ENCODE data around the gene KRTAP19-8. TPM values are rescaled to one million over a fixed set of nuclear protein-coding genes. Genes with fewer than 3 reads are reported as not detected.

KRTAP19-8 gene
- total and polyA plus RNA-seq, 10 of the 15 experiments (the other 5 are each of a cell fraction or from before 2014, with no cell fraction given) = not detected

GRCh38 chr21:31052489-31053142 is 14.3 kb upstream of the KRTAP19-8 start:
- in situ Hi-C loops (cut with MboI) = no loop called here
- CTCF ChIA-PET = interaction anchor here (1.2 kb wide), 1 partner anchor 616 kb away, joined by 3 read pairs; no protein-coding TSS in a partner anchor
- no peak overlapping the region for H3K9ac ChIP-seq (ENCODE audit: control insufficient read depth, insufficient read depth, low read length)

GRCh38 chr21:31050577-31051157 is 12.4 kb upstream of the KRTAP19-8 start:
- Histone ChIP-seq H3K79me2 (ENCODE audit: control insufficient read depth, insufficient read depth, low read length) (no peaks in the 10 kb centered on the region), H2AFZ (ENCODE audit: control insufficient read depth, low read depth, low read length) (no peak overlapping the region), H3K4me1 (ENCODE audit: control insufficient read depth, insufficient read depth, low read length) (no peaks in the 10 kb centered on the region), H3K36me3 (ENCODE audit: control insufficient read depth in 2 of 2, insufficient read depth in 2 of 2, low read length in 1 of 2) (no peaks in the 10 kb centered on the region), H3K4me2 (ENCODE audit: control insufficient read depth, insufficient read depth) (no peak overlapping the region), H3K27ac (ENCODE audit: control insufficient read depth, insufficient read depth) (no peak overlapping the region), H3K27me3 (replicated peaks in 1 of 2; ENCODE audit: control insufficient read depth in 2 of 2, insufficient read depth in 2 of 2, low read length in 1 of 2) (no peaks in the 10 kb centered on the region), H4K20me1 (ENCODE audit: control insufficient read depth, insufficient read depth) (no peaks in the 10 kb centered on the region), H3K9ac (ENCODE audit: control insufficient read depth, insufficient read depth, low read length) (no peak overlapping the region), H3K4me3 (no peak overlapping the region), H3K9me3 (replicated peaks; ENCODE audit: control insufficient read depth, insufficient read depth, low read length) (no peaks in the 10 kb centered on the region; the same call in 2 of the 3 replicates)
- ATAC-seq (no peak), FAIRE-seq (no peak), DNase-seq (ENCODE audit: low read depth, low spot score) (no peak)
- 24% methylated on average over 3 of the region's 3 CpGs for WGBS (ENCODE audit: insufficient coverage, insufficient replicate concordance, low lambda C conversion rate, missing lambda C conversion rate)
- RAD21 ChIA-PET (ENCODE audit: unreplicated experiment) = no interaction called here
- POLR2A ChIA-PET = no interaction called here
- CTCF ChIA-PET = no interaction called here
- intact Hi-C loops (cut with micrococcal nuclease; ENCODE audit: unreplicated experiment) (no loop called here), in situ Hi-C loops (cut with MboI) (no loop called here)
- SMC1A ChIA-PET (ENCODE audit: uncharacterized antibody, unreplicated experiment) = interaction anchor here (0.5 kb wide), 1 partner anchor 17 kb away, joined by 5 read pairs; no protein-coding TSS in a partner anchor
- BruUV-seq (replicated peaks) = no TSS peak
- TF ChIP-seq ZNF592 (IDR thresholded peaks at IDR 0.05) (no peak), IKZF1 (conservative IDR thresholded peaks at IDR 0.05) (no peak), SUPT20H (IDR thresholded peaks at IDR 0.05; ENCODE audit: borderline replicate concordance, control insufficient read depth, low read depth, low read length) (no peak), NRF1 (conservative IDR thresholded peaks at IDR 0.05; ENCODE audit: low read depth, low read length) (no peak), IKZF2 (IDR thresholded peaks at IDR 0.05) (no peak), STAT3 (IDR thresholded peaks at IDR 0.05; ENCODE audit: low read depth, low read length) (no peak), RB1 (IDR thresholded peaks at IDR 0.05; ENCODE audit: borderline replicate concordance) (no peak), E2F4 (IDR thresholded peaks at IDR 0.05; ENCODE audit: low read depth, low read length) (no peak), ETV6 (conservative IDR thresholded peaks at IDR 0.05 in 1 of 2, IDR thresholded peaks at IDR 0.05 in 1 of 2; ENCODE audit: borderline replicate concordance in 1 of 2, low read depth in 1 of 2) (no peak), SPI1 (IDR thresholded peaks at IDR 0.05; ENCODE audit: borderline replicate concordance, insufficient read depth, low read depth, low read length) (no peak)

More at GRCh38 chr21:31052489-31053142, 14.3 kb upstream of the KRTAP19-8 start:
- TF ChIP-seq FOS (IDR thresholded peaks at IDR 0.05; ENCODE audit: borderline replicate concordance, extremely low read depth, insufficient read length) = no peak
- no peaks in the 10 kb centered on the region; the same call in 2 of the 3 replicates for H3K9me3 ChIP-seq (replicated peaks; ENCODE audit: control insufficient read depth, insufficient read depth, low read length)
- H3K27ac ChIP-seq (ENCODE audit: control insufficient read depth, insufficient read depth) = no peak overlapping the region
- ATAC-seq (no peak), DNase-seq (ENCODE audit: low read depth, low spot score) (no peak), FAIRE-seq (no peak)
- H3K4me2 ChIP-seq (ENCODE audit: control insufficient read depth, insufficient read depth) = no peak overlapping the region
- no peaks in the 10 kb centered on the region for H3K4me1 ChIP-seq (ENCODE audit: control insufficient read depth, insufficient read depth, low read length)
- intact Hi-C loops (cut with micrococcal nuclease; ENCODE audit: unreplicated experiment) = no loop called here
- no peak overlapping the region for H3K4me3 ChIP-seq
- 65% methylated on average over 5 of the region's 5 CpGs for WGBS (ENCODE audit: insufficient coverage, insufficient replicate concordance, low lambda C conversion rate, missing lambda C conversion rate)
- no peaks in the 10 kb centered on the region for H4K20me1 ChIP-seq (ENCODE audit: control insufficient read depth, insufficient read depth)
- no peaks in the 10 kb centered on the region for H3K79me2 ChIP-seq (ENCODE audit: control insufficient read depth, insufficient read depth, low read length)
- no peaks in the 10 kb centered on the region for H3K27me3 ChIP-seq (replicated peaks in 1 of 2; ENCODE audit: control insufficient read depth in 2 of 2, insufficient read depth in 2 of 2, low read length in 1 of 2)
- no TSS peak for BruUV-seq (replicated peaks)
- ChIA-PET SMC1A (ENCODE audit: uncharacterized antibody, unreplicated experiment) (no interaction called here), RAD21 (ENCODE audit: unreplicated experiment) (interaction anchor here (0.6 kb wide), 1 partner anchor 9 kb away, joined by 3 read pairs; no protein-coding TSS in a partner anchor), POLR2A (no interaction called here)
- H3K36me3 ChIP-seq (ENCODE audit: control insufficient read depth in 2 of 2, insufficient read depth in 2 of 2, low read length in 1 of 2) = no peaks in the 10 kb centered on the region
- no peak overlapping the region for H2AFZ ChIP-seq (ENCODE audit: control insufficient read depth, low read depth, low read length)
